NOMO-1 (cell line): ENCODE results near the gene RSU1.

Experiments used
- DNase-seq, 2 experiments: peaks; one replicate each; lab custom pipeline; 2025; ENCODE audit not compliant: unreplicated experiment in 2 of 2; lab: John Stamatoyannopoulos, UW

RSU1 gene

DNA sequence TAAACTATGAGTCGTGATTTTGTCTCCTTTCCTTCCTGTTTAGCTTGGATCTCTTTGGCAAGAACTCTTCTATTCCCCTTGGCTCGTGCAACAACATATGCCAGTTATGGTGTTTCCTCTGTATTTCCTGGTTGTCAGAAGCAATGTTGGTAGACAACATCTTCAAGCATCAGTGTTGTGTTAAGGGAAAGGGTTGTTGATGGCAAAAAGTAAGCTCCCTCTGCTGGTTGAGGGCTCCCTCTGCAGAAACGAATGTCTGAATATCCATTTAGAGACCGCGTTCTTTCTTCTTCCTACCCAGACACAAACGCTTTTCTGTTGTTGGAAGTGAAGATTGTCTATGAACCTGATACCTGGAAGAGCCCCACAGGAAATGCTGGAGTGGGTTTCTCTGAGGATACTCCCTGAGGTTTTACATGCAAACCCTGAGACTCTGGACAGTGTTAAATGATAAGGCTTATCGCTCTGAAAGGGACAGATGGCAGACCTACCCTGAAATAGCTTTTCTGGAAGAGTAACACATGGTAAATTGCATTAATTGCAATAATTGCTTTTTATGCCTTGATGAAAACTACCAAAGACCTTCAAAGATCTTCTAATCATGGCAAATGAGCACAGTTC is 272.0 kb downstream of the RSU1 start:
- DNase-seq: no peak

- no peak for DNase-seq
These were observed 272.6 kb downstream of the RSU1 start for GRCh38 chr10:16544591-16544990.

DNA sequence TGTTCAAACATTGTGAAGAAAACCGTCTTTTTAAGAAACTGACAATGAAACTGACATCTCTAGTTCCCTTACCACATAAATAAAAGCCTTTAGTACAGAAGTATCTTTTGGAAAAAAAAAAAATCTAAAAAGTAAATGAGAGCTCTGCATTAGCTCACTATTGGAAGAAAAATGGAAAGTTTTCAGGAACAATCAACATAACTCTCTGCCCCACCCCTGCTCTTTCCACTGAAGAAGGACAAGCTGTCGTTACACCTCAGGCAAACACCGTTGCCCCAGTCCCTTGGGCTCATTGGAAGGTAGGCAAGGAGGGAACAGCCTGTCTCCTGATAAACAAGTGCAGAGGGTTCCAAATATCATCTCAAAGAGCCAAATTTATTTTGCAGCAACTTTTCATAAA is 273.1 kb downstream of the RSU1 start:
- no peak for DNase-seq
